WTC11 (cell line): ENCODE results near the gene ADAT1. TPM values are rescaled to one million over a fixed set of nuclear protein-coding genes. Genes with fewer than 3 reads are reported as not detected.

ENCODE experiments used
- ATAC-seq: fragments of 200-7000 bp; cut with Tn5 transposase; 2 replicates; pipeline ENCODE4 v1.10.0; 2021; ENCODE audit warnings: mild to moderate bottlenecking, moderate library complexity
- CTCF ChIA-PET: fragments of 300-600 bp; sonication (Branson Sonifier 250); formaldehyde crosslinking; loops from one replicate; lab custom pipeline; 2021; ENCODE audit warnings: antibody characterized with exemption; lab: Charles Lee
- POLR2A ChIA-PET: fragments of 350-600 bp; sonication (Branson Sonifier 250); formaldehyde crosslinking; loops from one replicate; lab custom pipeline; 2021; ENCODE audit warnings: antibody characterized with exemption; lab: Charles Lee
- DNase-seq: peaks from one replicate; pipeline ENCODE4 v3.0.0; 2021; ENCODE audit warnings: low spot score
- H3K27ac Mint-ChIP-seq: 2 replicates; pipeline ENCODE4 v1.8.0; 2021; ENCODE audit warnings: mixed read lengths
- H3K27me3 Mint-ChIP-seq: 2 replicates; pipeline ENCODE4 v1.8.0; 2021; ENCODE audit warnings: low read depth, mild to moderate bottlenecking, moderate library complexity, mixed read lengths
- H3K36me3 Mint-ChIP-seq: 2 replicates; pipeline ENCODE4 v1.8.0; 2021; ENCODE audit warnings: mixed read lengths
- H3K4me1 Mint-ChIP-seq: 2 replicates; pipeline ENCODE4 v1.8.0; 2022; ENCODE audit warnings: mixed read lengths
- H3K4me3 Mint-ChIP-seq: 2 replicates; pipeline ENCODE4 v1.8.0; 2021; ENCODE audit warnings: mild to moderate bottlenecking, moderate library complexity, mixed read lengths
- H3K9me3 Mint-ChIP-seq: 2 replicates; pipeline ENCODE4 v1.8.0; 2021; ENCODE audit warnings: mixed read lengths
- ATF1 ChIP-seq: sonication (generic); formaldehyde crosslinking; IDR thresholded peaks from 2 replicates; pipeline ENCODE4 v1.8.1; 2023; ENCODE audit warnings: mild to moderate bottlenecking, moderate library complexity, missing genetic modification reagents
- CREB1 ChIP-seq: sonication (generic); formaldehyde crosslinking; IDR thresholded peaks from 2 replicates; pipeline ENCODE4 v1.8.0; 2023; ENCODE audit warnings: mild to moderate bottlenecking, missing genetic modification reagents
- ESRRA ChIP-seq: sonication (generic); formaldehyde crosslinking; IDR thresholded peaks from 2 replicates; pipeline ENCODE4 v1.8.1; 2022; ENCODE audit warnings: mild to moderate bottlenecking, missing genetic modification reagents, borderline replicate concordance
- ETV6 ChIP-seq: sonication (generic); formaldehyde crosslinking; IDR thresholded peaks from 2 replicates; pipeline ENCODE4 v1.8.1; 2022; ENCODE audit warnings: mild to moderate bottlenecking, missing genetic modification reagents
- FOXJ3 ChIP-seq: sonication (generic); formaldehyde crosslinking; IDR thresholded peaks from 2 replicates; pipeline ENCODE4 v1.9.0; 2021; ENCODE audit warnings: missing genetic modification reagents, mild to moderate bottlenecking, borderline replicate concordance
- FOXP1 ChIP-seq: sonication (generic); formaldehyde crosslinking; IDR thresholded peaks from 2 replicates; pipeline ENCODE4 v1.8.0; 2022; ENCODE audit warnings: missing genetic modification reagents, mild to moderate bottlenecking, moderate library complexity, borderline replicate concordance
- GABPB1 ChIP-seq: sonication (generic); formaldehyde crosslinking; IDR thresholded peaks from 2 replicates; pipeline ENCODE4 v1.8.1; 2023; ENCODE audit warnings: mild to moderate bottlenecking, missing genetic modification reagents
- HMGA2 ChIP-seq: fragments of 250-450 bp; sonication (Bioruptor Pico); IDR thresholded peaks from 2 replicates; pipeline ENCODE4 v1.4.0; 2021; ENCODE audit warnings: mild to moderate bottlenecking, moderate library complexity
- JAZF1 ChIP-seq: fragments of 250-450 bp; sonication (Bioruptor Pico); IDR thresholded peaks from 2 replicates; pipeline ENCODE4 v1.9.0; 2021; ENCODE audit warnings: moderate library complexity, mild to moderate bottlenecking, inconsistent platforms
- NFE2L1 ChIP-seq: sonication (generic); formaldehyde crosslinking; IDR thresholded peaks from 2 replicates; pipeline ENCODE4 v1.8.1; 2023; ENCODE audit warnings: missing genetic modification reagents
- NR1H2 ChIP-seq: sonication (generic); formaldehyde crosslinking; IDR thresholded peaks from 2 replicates; pipeline ENCODE4 v1.9.0; 2021; ENCODE audit warnings: mild to moderate bottlenecking, moderate library complexity, missing genetic modification reagents
- NR2C2 ChIP-seq: sonication (generic); formaldehyde crosslinking; IDR thresholded peaks from 2 replicates; pipeline ENCODE4 v1.8.0; 2022; ENCODE audit warnings: mild to moderate bottlenecking, missing genetic modification reagents
- PRRX2 ChIP-seq: fragments of 250-450 bp; sonication (Bioruptor Pico); IDR thresholded peaks from 2 replicates; pipeline ENCODE4 v1.8.0; 2021; ENCODE audit warnings: mild to moderate bottlenecking
- SMAD3 ChIP-seq: sonication (generic); formaldehyde crosslinking; IDR thresholded peaks from 2 replicates; pipeline ENCODE4 v1.8.0; 2022; ENCODE audit warnings: missing genetic modification reagents, mild to moderate bottlenecking, borderline replicate concordance
- SP1 ChIP-seq: sonication (generic); formaldehyde crosslinking; conservative IDR thresholded peaks from 2 replicates; pipeline ENCODE4 v1.8.1; 2022; ENCODE audit warnings: missing genetic modification reagents
- TCF7 ChIP-seq: sonication (generic); formaldehyde crosslinking; IDR thresholded peaks from 2 replicates; pipeline ENCODE4 v1.8.0; 2022; ENCODE audit warnings: mild to moderate bottlenecking, low read depth, missing genetic modification reagents, moderate library complexity
- TEAD1 ChIP-seq: sonication (generic); formaldehyde crosslinking; IDR thresholded peaks from 2 replicates; pipeline ENCODE4 v1.8.0; 2022; ENCODE audit warnings: mild to moderate bottlenecking, missing genetic modification reagents
- ZNF263 ChIP-seq: sonication (generic); formaldehyde crosslinking; IDR thresholded peaks from 2 replicates; pipeline ENCODE4 v1.8.1; 2022; ENCODE audit warnings: low read depth, mild to moderate bottlenecking, moderate library complexity, missing genetic modification reagents
- total RNA-seq: library from RNA; stranded (reverse); gene quantifications from 3 replicates; pipeline ENCODE4 v1.2.3, GENCODE V29; 2021
- TF ChIP-seq, protein P1 (sequence below): sonication (generic); formaldehyde crosslinking; IDR thresholded peaks from 2 replicates; pipeline ENCODE4 v1.8.1; 2022; ENCODE audit warnings: mild to moderate bottlenecking, moderate library complexity, missing genetic modification reagents
- TF ChIP-seq, protein P2 (sequence below): sonication (generic); formaldehyde crosslinking; IDR thresholded peaks from 2 replicates; pipeline ENCODE4 v1.8.0; 2022; ENCODE audit warnings: mild to moderate bottlenecking, missing genetic modification reagents
- TF ChIP-seq, protein P3 (sequence below): sonication (generic); formaldehyde crosslinking; IDR thresholded peaks from 2 replicates; pipeline ENCODE4 v1.8.0; 2022; ENCODE audit warnings: mild to moderate bottlenecking, missing genetic modification reagents
- TF ChIP-seq, protein P4 (sequence below): sonication (generic); formaldehyde crosslinking; IDR thresholded peaks from 2 replicates; pipeline ENCODE4 v1.8.0; 2022; ENCODE audit warnings: mild to moderate bottlenecking, missing genetic modification reagents
- TF ChIP-seq, protein P5 (sequence below): sonication (generic); formaldehyde crosslinking; IDR thresholded peaks from 2 replicates; pipeline ENCODE4 v1.8.1; 2022; ENCODE audit warnings: low read depth, missing genetic modification reagents, borderline replicate concordance
- TF ChIP-seq, protein P6 (sequence below): sonication (generic); formaldehyde crosslinking; IDR thresholded peaks from 2 replicates; pipeline ENCODE4 v1.8.0; 2023; ENCODE audit warnings: missing genetic modification reagents
- TF ChIP-seq, protein P7 (sequence below): fragments of 250-450 bp; sonication (Bioruptor Pico); IDR thresholded peaks from 2 replicates; pipeline ENCODE4 v1.9.0; 2021; ENCODE audit warnings: mild to moderate bottlenecking
- TF ChIP-seq, protein P8 (sequence below): sonication (generic); formaldehyde crosslinking; IDR thresholded peaks from 2 replicates; pipeline ENCODE4 v1.8.0; 2023; ENCODE audit warnings: missing genetic modification reagents, mild to moderate bottlenecking, borderline replicate concordance
- TF ChIP-seq, protein P9 (sequence below): sonication (generic); formaldehyde crosslinking; conservative IDR thresholded peaks from 2 replicates; pipeline ENCODE4 v1.8.1; 2022; ENCODE audit warnings: mild to moderate bottlenecking, missing genetic modification reagents

Gene ADAT1
- total RNA-seq, 1 experiment from 2014 or later, result 46.0 TPM

DNA sequence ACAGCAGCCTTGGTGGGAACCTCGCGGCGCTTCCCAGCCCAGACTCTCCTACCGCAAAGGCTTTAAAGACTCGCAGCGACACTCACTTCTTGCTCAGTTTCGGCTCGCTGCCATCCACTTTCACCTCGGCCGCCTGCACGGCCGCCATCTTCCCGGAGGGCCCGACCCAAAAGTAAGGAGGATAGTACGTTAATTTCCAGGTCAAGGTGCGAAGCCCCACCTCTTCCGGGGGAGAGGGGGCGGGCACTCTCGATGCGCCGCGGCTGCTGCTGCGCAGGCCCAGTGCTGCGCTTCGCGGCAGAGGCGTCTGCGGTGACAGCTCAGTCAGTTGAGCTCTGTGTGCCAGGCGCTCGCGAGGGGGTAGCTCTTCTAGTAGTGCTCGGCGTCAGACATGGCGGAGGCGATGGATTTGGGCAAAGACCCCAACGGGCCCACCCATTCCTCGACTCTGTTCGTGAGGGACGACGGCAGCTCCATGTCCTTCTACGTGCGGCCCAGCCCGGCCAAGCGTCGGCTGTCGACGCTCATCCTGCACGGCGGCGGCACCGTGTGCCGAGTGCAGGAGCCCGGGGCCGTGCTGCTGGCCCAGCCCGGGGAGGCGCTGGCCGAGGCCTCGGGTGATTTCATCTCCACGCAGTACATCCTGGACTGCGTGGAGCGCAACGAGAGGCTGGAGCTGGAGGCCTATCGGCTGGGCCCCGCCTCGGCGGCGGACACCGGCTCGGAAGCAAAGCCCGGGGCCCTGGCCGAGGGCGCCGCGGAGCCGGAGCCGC is 24.6 kb upstream of the ADAT1 start, which contains the start of the genes KARS1 and TERF2IP:
TSS of gene KARS1 (minus strand) at position 174 of the 773 bp plus-strand sequence. CDS start at position 148, 26 bp downstream.
TSS of gene TERF2IP (plus strand) at position 282 of the 773 bp plus-strand sequence. CDS start at position 392, 110 bp downstream.
- Mint-ChIP-seq H3K27ac (peak within 1 kb of the TSS; percentile 99), H3K36me3 (peaks cover 28% of the 10 kb centered on the region), H3K9me3 (no peaks in the 10 kb centered on the region), H3K4me3 (peak within 1 kb of the TSS; percentile 99), H3K27me3 (no peaks in the 10 kb centered on the region), H3K4me1 (peaks cover 33% of the 10 kb centered on the region)
- ChIA-PET CTCF (interaction anchor here (0.7 to 2.3 kb wide), 6 partner anchors 25 to 131 kb away, joined by 3 to 9 read pairs (median 4); partner anchors contain the start of gene ADAT1), POLR2A (interaction anchor here (0.5 to 2.3 kb wide), 8 partner anchors 16 to 1948 kb away, joined by 3 to 11 read pairs (median 4); partner anchors contain the start of genes ADAT1 and CHST6)
- DNase-seq (peak; percentile 92), ATAC-seq (peak; percentile 94)
- TF ChIP-seq, protein P1, sequence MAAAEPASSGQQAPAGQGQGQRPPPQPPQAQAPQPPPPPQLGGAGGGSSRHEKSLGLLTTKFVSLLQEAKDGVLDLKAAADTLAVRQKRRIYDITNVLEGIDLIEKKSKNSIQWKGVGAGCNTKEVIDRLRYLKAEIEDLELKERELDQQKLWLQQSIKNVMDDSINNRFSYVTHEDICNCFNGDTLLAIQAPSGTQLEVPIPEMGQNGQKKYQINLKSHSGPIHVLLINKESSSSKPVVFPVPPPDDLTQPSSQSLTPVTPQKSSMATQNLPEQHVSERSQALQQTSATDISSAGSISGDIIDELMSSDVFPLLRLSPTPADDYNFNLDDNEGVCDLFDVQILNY (CRISPR knock-in tag), result peak; percentile 61; the same call in 1 of the 2 replicates
- peak; percentile 27; the same call in 1 of the 2 replicates for TF ChIP-seq GABPB1 (CRISPR knock-in tag)
- TF ChIP-seq TCF7 (CRISPR knock-in tag), result no peak
- TF ChIP-seq NR2C2 (CRISPR knock-in tag), result peak; percentile 90
- peak; percentile 62; the same call in 1 of the 2 replicates for TF ChIP-seq FOXP1 (CRISPR knock-in tag)
- TF ChIP-seq, protein P2, sequence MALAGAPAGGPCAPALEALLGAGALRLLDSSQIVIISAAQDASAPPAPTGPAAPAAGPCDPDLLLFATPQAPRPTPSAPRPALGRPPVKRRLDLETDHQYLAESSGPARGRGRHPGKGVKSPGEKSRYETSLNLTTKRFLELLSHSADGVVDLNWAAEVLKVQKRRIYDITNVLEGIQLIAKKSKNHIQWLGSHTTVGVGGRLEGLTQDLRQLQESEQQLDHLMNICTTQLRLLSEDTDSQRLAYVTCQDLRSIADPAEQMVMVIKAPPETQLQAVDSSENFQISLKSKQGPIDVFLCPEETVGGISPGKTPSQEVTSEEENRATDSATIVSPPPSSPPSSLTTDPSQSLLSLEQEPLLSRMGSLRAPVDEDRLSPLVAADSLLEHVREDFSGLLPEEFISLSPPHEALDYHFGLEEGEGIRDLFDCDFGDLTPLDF (CRISPR knock-in tag), result no peak
- TF ChIP-seq, protein P3, sequence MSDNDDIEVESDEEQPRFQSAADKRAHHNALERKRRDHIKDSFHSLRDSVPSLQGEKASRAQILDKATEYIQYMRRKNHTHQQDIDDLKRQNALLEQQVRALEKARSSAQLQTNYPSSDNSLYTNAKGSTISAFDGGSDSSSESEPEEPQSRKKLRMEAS (CRISPR knock-in tag), result peak; percentile 79
- TF ChIP-seq ETV6, result 0 out of 2 replicates have a peak, but pooled peaks have one; percentile 25
- TF ChIP-seq, protein P4, sequence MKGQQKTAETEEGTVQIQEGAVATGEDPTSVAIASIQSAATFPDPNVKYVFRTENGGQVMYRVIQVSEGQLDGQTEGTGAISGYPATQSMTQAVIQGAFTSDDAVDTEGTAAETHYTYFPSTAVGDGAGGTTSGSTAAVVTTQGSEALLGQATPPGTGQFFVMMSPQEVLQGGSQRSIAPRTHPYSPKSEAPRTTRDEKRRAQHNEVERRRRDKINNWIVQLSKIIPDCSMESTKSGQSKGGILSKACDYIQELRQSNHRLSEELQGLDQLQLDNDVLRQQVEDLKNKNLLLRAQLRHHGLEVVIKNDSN (CRISPR knock-in tag), result peak; percentile 54; the same call in 1 of the 2 replicates
- TF ChIP-seq FOXJ3 (CRISPR knock-in tag), result no peak
- no peak for TF ChIP-seq ZNF263 (CRISPR knock-in tag)
- TF ChIP-seq, protein P5, sequence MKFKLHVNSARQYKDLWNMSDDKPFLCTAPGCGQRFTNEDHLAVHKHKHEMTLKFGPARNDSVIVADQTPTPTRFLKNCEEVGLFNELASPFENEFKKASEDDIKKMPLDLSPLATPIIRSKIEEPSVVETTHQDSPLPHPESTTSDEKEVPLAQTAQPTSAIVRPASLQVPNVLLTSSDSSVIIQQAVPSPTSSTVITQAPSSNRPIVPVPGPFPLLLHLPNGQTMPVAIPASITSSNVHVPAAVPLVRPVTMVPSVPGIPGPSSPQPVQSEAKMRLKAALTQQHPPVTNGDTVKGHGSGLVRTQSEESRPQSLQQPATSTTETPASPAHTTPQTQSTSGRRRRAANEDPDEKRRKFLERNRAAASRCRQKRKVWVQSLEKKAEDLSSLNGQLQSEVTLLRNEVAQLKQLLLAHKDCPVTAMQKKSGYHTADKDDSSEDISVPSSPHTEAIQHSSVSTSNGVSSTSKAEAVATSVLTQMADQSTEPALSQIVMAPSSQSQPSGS (CRISPR knock-in tag), result no peak
- TF ChIP-seq SP1 (CRISPR knock-in tag), result peak; percentile 93
- TF ChIP-seq HMGA2 (CRISPR knock-in tag), result no peak
- no peak for TF ChIP-seq CREB1 (CRISPR knock-in tag)
- TF ChIP-seq, protein P6, sequence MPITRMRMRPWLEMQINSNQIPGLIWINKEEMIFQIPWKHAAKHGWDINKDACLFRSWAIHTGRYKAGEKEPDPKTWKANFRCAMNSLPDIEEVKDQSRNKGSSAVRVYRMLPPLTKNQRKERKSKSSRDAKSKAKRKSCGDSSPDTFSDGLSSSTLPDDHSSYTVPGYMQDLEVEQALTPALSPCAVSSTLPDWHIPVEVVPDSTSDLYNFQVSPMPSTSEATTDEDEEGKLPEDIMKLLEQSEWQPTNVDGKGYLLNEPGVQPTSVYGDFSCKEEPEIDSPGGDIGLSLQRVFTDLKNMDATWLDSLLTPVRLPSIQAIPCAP (CRISPR knock-in tag), result peak; percentile 56; the same call in 1 of the 2 replicates
- TF ChIP-seq JAZF1, result no peak
- peak; percentile 41; the same call in 1 of the 2 replicates for TF ChIP-seq NFE2L1 (CRISPR knock-in tag)
- TF ChIP-seq, protein P7, sequence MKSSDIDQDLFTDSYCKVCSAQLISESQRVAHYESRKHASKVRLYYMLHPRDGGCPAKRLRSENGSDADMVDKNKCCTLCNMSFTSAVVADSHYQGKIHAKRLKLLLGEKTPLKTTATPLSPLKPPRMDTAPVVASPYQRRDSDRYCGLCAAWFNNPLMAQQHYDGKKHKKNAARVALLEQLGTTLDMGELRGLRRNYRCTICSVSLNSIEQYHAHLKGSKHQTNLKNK (CRISPR knock-in tag), result no peak
- TF ChIP-seq NR1H2 (CRISPR knock-in tag), result no peak
- TF ChIP-seq, protein P8, sequence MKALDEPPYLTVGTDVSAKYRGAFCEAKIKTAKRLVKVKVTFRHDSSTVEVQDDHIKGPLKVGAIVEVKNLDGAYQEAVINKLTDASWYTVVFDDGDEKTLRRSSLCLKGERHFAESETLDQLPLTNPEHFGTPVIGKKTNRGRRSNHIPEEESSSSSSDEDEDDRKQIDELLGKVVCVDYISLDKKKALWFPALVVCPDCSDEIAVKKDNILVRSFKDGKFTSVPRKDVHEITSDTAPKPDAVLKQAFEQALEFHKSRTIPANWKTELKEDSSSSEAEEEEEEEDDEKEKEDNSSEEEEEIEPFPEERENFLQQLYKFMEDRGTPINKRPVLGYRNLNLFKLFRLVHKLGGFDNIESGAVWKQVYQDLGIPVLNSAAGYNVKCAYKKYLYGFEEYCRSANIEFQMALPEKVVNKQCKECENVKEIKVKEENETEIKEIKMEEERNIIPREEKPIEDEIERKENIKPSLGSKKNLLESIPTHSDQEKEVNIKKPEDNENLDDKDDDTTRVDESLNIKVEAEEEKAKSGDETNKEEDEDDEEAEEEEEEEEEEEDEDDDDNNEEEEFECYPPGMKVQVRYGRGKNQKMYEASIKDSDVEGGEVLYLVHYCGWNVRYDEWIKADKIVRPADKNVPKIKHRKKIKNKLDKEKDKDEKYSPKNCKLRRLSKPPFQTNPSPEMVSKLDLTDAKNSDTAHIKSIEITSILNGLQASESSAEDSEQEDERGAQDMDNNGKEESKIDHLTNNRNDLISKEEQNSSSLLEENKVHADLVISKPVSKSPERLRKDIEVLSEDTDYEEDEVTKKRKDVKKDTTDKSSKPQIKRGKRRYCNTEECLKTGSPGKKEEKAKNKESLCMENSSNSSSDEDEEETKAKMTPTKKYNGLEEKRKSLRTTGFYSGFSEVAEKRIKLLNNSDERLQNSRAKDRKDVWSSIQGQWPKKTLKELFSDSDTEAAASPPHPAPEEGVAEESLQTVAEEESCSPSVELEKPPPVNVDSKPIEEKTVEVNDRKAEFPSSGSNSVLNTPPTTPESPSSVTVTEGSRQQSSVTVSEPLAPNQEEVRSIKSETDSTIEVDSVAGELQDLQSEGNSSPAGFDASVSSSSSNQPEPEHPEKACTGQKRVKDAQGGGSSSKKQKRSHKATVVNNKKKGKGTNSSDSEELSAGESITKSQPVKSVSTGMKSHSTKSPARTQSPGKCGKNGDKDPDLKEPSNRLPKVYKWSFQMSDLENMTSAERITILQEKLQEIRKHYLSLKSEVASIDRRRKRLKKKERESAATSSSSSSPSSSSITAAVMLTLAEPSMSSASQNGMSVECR, result peak; percentile 88
- TF ChIP-seq TEAD1 (CRISPR knock-in tag), result peak; percentile 81
- TF ChIP-seq SMAD3 (CRISPR knock-in tag), result 0 out of 2 replicates have a peak, but pooled peaks have one; percentile 58
- TF ChIP-seq, protein P9, sequence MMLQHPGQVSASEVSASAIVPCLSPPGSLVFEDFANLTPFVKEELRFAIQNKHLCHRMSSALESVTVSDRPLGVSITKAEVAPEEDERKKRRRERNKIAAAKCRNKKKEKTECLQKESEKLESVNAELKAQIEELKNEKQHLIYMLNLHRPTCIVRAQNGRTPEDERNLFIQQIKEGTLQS (CRISPR knock-in tag), result no peak
- 0 out of 2 replicates have a peak, but pooled peaks have one; percentile 12 for TF ChIP-seq ESRRA
- TF ChIP-seq ATF1 (CRISPR knock-in tag), result peak; percentile 58; the same call in 1 of the 2 replicates
- no peak for TF ChIP-seq PRRX2 (CRISPR knock-in tag)
